Mammary epithelial cell (primary cell): ENCODE data around the gene NTM.

Experiments
- CTCF ChIP-seq, 2 donors: IDR thresholded peaks in 1 of 2; conservative IDR thresholded peaks in 1 of 2; 2 replicates each; pipeline ENCODE4 v1.5.1; 2011 to 2012; ENCODE audit warnings: inconsistent platforms in 2 of 2, low read length in 2 of 2, mild to moderate bottlenecking in 2 of 2, control low read depth in 1 of 2, low read depth in 1 of 2; ENCODE audit not compliant: insufficient read depth in 1 of 2; ENCODE audit errors: extremely low read depth in 1 of 2
- EZH2 ChIP-seq: IDR thresholded peaks from 2 replicates; pipeline ENCODE4 v1.6.1; 2012; ENCODE audit warnings: low read length, inconsistent platforms, borderline replicate concordance

- TF ChIP-seq CTCF (conservative IDR thresholded peaks at IDR 0.05 in 1 of 2, IDR thresholded peaks at IDR 0.05 in 1 of 2; ENCODE audit: extremely low read depth in 1 of 2, insufficient read depth in 1 of 2, low read depth in 1 of 2, low read length in 2 of 2) (no peak), EZH2 (no peak)
Observed at GRCh38 chr11:132245403-132246385, 875.3 kb downstream of the NTM start.
